ENCODE results near the gene TLR4.

Gene TLR4

DNA sequence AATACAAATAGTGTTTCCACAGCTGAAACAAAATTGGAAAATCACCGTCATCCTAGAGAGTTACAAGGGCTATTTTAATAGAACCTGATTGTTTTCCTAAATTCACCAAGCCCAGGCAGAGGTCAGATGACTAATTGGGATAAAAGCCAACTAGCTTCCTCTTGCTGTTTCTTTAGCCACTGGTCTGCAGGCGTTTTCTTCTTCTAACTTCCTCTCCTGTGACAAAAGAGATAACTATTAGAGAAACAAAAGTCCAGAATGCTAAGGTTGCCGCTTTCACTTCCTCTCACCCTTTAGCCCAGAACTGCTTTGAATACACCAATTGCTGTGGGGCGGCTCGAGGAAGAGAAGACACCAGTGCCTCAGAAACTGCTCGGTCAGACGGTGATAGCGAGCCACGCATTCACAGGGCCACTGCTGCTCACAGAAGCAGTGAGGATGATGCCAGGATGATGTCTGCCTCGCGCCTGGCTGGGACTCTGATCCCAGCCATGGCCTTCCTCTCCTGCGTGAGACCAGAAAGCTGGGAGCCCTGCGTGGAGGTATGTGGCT is at the start of gene TLR4:
TLR4 (plus strand) TSS at position 380 of the 552 bp plus-strand sequence; CDS start at position 450, 70 bp downstream.
- DNase-seq (ENCODE audit: low spot score) (peak; percentile 51), ATAC-seq (ENCODE audit: low read depth) (peak; percentile 77)
- Histone ChIP-seq H3K36me3 (ENCODE audit: low read depth) (no peaks in the 10 kb centered on the region), H3K9me3 (ENCODE audit: severe bottlenecking) (no peaks in the 10 kb centered on the region), H3K27me3 (ENCODE audit: insufficient read depth, poor library complexity, severe bottlenecking) (no peaks in the 10 kb centered on the region), H3K4me1 (ENCODE audit: insufficient read depth, poor library complexity, severe bottlenecking) (peaks cover 18% of the 10 kb centered on the region), H3K27ac (ENCODE audit: poor library complexity, severe bottlenecking) (peak within 1 kb of the TSS; percentile 70), H3K4me3 (ENCODE audit: severe bottlenecking) (peak within 1 kb of the TSS; percentile 3)
- no peak for TF ChIP-seq CTCF (IDR thresholded peaks at IDR 0.05; ENCODE audit: poor library complexity, severe bottlenecking)

GRCh38 chr9:117656002-117656401 is 48.2 kb upstream of the TLR4 start:
- no peaks in the 10 kb centered on the region for H3K36me3 ChIP-seq (ENCODE audit: low read depth)

GRCh38 chr9:117662651-117663050 is 41.6 kb upstream of the TLR4 start:
- no peaks in the 10 kb centered on the region for H3K27me3 ChIP-seq (ENCODE audit: insufficient read depth, poor library complexity, severe bottlenecking)
- no peak for TF ChIP-seq CTCF (IDR thresholded peaks at IDR 0.05; ENCODE audit: poor library complexity, severe bottlenecking)
- H3K9me3 ChIP-seq (ENCODE audit: severe bottlenecking), result peaks cover 2% of the 10 kb centered on the region
- DNase-seq (ENCODE audit: low spot score) (no peak), ATAC-seq (ENCODE audit: low read depth) (no peak)
- no peak overlapping the region for H3K27ac ChIP-seq (ENCODE audit: poor library complexity, severe bottlenecking)
- H3K4me1 ChIP-seq (ENCODE audit: insufficient read depth, poor library complexity, severe bottlenecking), result no peaks in the 10 kb centered on the region
- H3K36me3 ChIP-seq (ENCODE audit: low read depth), result no peaks in the 10 kb centered on the region
- no peak overlapping the region for H3K4me3 ChIP-seq (ENCODE audit: severe bottlenecking)

More at GRCh38 chr9:117656002-117656401, 48.2 kb upstream of the TLR4 start:
- Histone ChIP-seq H3K4me1 (ENCODE audit: insufficient read depth, poor library complexity, severe bottlenecking) (no peaks in the 10 kb centered on the region), H3K4me3 (ENCODE audit: severe bottlenecking) (no peak overlapping the region), H3K27me3 (ENCODE audit: insufficient read depth, poor library complexity, severe bottlenecking) (no peaks in the 10 kb centered on the region), H3K9me3 (ENCODE audit: severe bottlenecking) (peaks cover 2% of the 10 kb centered on the region), H3K27ac (ENCODE audit: poor library complexity, severe bottlenecking) (no peak overlapping the region)
- DNase-seq (ENCODE audit: low spot score), result no peak
- no peak for ATAC-seq (ENCODE audit: low read depth)
- TF ChIP-seq CTCF (IDR thresholded peaks at IDR 0.05; ENCODE audit: poor library complexity, severe bottlenecking), result no peak

DNA sequence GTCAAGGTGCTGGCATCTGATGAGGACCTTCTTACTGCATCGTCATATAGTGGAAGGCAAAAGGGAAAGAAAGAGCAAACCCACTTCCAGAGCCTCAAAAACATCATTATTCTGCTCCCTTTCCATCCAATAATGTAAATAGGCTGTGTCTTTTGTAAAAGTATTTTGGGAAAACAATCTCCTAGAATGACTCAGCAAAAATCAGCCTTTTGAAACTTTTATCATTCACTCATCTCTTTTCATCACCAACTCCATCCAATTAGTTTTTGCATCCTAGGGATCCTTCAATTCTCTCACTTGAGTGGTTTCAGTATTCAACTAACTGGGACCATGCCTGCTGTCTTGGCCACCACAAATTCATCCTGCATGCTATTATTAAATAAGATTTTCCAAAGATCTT is 39.8 kb upstream of the TLR4 start:
- no peaks in the 10 kb centered on the region for H3K36me3 ChIP-seq (ENCODE audit: low read depth)
- no peaks in the 10 kb centered on the region for H3K4me1 ChIP-seq (ENCODE audit: insufficient read depth, poor library complexity, severe bottlenecking)
- no peak overlapping the region for H3K27ac ChIP-seq (ENCODE audit: poor library complexity, severe bottlenecking)
- DNase-seq (ENCODE audit: low spot score), result no peak
- no peak for ATAC-seq (ENCODE audit: low read depth)
- no peaks in the 10 kb centered on the region for H3K27me3 ChIP-seq (ENCODE audit: insufficient read depth, poor library complexity, severe bottlenecking)
- peaks cover 2% of the 10 kb centered on the region for H3K9me3 ChIP-seq (ENCODE audit: severe bottlenecking)
- TF ChIP-seq CTCF (IDR thresholded peaks at IDR 0.05; ENCODE audit: poor library complexity, severe bottlenecking), result no peak
- H3K4me3 ChIP-seq (ENCODE audit: severe bottlenecking), result no peak overlapping the region

GRCh38 chr9:117665601-117666385 is 38.4 kb upstream of the TLR4 start:
- Histone ChIP-seq H3K4me1 (ENCODE audit: insufficient read depth, poor library complexity, severe bottlenecking) (no peaks in the 10 kb centered on the region), H3K9me3 (ENCODE audit: severe bottlenecking) (no peaks in the 10 kb centered on the region), H3K36me3 (ENCODE audit: low read depth) (no peaks in the 10 kb centered on the region), H3K4me3 (ENCODE audit: severe bottlenecking) (no peak overlapping the region), H3K27me3 (ENCODE audit: insufficient read depth, poor library complexity, severe bottlenecking) (no peaks in the 10 kb centered on the region), H3K27ac (ENCODE audit: poor library complexity, severe bottlenecking) (no peak overlapping the region)
- ATAC-seq (ENCODE audit: low read depth) (no peak), DNase-seq (ENCODE audit: low spot score) (no peak)
- no peak for TF ChIP-seq CTCF (IDR thresholded peaks at IDR 0.05; ENCODE audit: poor library complexity, severe bottlenecking)

Measured in RWPE2 (cell line).